ENCODE measurements around the gene WASF2.

Gene WASF2

DNA sequence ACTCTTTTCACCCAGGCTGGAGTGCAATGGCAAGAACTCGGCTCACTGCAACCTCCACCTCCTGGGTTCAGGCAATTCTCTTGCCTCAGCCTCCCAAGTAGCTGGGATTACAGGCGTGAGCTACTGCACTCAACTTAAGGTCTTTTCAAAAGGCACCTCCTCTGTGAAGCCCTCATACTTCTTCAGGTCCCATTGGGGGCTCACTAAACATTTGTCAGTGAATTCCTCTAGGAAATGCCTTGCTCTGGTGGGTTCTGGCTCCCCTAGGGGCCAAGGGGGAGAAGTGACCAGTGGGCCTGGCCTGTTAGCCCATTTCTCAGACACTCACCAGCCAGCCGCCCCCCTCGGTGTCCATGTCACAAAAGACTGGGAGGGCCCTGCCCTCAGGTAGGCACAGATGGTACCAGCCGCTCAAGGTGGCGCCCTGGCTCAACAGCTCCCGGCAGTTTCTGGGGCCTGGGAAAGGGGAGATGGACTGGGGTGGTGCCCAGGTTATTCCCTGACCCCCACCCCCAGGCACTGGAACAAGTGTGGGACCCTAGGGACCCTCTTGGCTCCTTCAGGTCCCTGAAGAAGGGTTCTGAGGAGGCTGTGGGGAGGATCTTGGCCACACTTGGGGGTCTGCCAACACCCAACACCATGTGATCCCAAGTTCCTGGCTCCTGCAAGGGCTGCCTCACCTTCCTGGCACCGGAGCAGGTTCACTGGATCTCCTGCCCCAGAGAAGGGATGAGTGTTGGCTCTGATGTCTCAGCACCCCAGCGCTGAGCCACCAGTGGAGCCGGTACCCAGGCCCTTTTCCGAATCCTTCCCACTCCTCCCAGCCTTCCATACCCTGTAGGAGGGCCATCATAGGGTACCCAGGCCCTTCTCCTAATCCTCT lies 116.9 kb downstream of the WASF2 start:
- TF ChIP-seq FOXP2 (optimal IDR thresholded peaks at IDR 0.05; ENCODE audit: control extremely low read depth, extremely low read length, insufficient read depth) (no peak), EZH2 (IDR thresholded peaks at IDR 0.05) (no peak), POLR2AphosphoS5 (IDR thresholded peaks at IDR 0.05; ENCODE audit: borderline replicate concordance, low read depth, low read length) (no peak)
- Histone ChIP-seq H3K9me3 (ENCODE audit: low read depth, low read length) (no peaks in the 10 kb centered on the region), H3K27ac (no peak overlapping the region), H3K4me3 (no peak overlapping the region), H3K36me3 (ENCODE audit: insufficient read depth, low read length) (no peaks in the 10 kb centered on the region), H3K9ac (ENCODE audit: insufficient read length) (no peak overlapping the region)
- no peak for DNase-seq (ENCODE audit: low read depth, low spot score)

DNA sequence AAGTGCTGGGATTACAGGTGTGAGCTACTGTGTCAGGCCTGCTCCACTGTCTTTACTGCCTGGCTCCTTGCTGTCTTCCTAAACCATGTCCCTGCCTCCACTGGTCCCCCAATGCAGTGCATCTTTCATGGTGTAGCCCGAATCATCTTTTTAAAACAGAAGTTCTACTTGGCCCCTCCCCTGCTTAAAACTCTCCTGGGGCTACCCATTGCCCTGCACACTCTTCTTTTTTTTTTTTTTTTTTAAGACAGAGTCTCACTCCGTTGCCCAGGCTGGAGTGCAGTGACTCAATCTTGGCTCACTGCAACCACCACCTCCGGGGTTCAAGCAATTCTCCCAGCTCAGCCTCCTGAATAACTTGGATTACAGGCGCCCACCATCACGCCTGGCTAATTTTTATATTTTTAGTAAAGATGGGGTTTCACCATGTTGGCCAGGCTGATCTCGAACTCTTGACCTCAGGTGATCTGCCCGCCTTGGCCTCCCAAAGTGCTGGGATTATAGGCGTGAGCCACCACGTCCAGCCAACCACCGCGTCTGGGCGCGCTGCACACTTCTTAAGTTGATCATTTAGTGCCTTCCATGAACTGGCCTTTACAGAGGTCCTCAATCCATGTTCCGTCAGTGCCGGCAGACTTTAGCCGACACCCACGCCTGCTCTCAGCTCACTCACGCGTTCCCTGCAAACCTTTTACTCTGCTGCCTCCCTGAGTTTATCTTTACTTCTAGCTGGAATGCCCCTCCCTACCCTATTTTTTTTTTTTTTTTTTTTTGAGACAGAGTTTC lies 117.8 kb downstream of the WASF2 start:
- no peaks in the 10 kb centered on the region for H3K9me3 ChIP-seq (ENCODE audit: low read depth, low read length)
- TF ChIP-seq POLR2AphosphoS5 (IDR thresholded peaks at IDR 0.05; ENCODE audit: borderline replicate concordance, low read depth, low read length) (no peak), FOXP2 (optimal IDR thresholded peaks at IDR 0.05; ENCODE audit: control extremely low read depth, extremely low read length, insufficient read depth) (no peak), EZH2 (IDR thresholded peaks at IDR 0.05) (no peak)
- no peak overlapping the region for H3K9ac ChIP-seq (ENCODE audit: insufficient read length)
- H3K4me3 ChIP-seq, result no peak overlapping the region
- H3K36me3 ChIP-seq (ENCODE audit: insufficient read depth, low read length), result no peaks in the 10 kb centered on the region
- H3K27ac ChIP-seq, result no peak overlapping the region
- DNase-seq (ENCODE audit: low read depth, low spot score), result no peak

DNA sequence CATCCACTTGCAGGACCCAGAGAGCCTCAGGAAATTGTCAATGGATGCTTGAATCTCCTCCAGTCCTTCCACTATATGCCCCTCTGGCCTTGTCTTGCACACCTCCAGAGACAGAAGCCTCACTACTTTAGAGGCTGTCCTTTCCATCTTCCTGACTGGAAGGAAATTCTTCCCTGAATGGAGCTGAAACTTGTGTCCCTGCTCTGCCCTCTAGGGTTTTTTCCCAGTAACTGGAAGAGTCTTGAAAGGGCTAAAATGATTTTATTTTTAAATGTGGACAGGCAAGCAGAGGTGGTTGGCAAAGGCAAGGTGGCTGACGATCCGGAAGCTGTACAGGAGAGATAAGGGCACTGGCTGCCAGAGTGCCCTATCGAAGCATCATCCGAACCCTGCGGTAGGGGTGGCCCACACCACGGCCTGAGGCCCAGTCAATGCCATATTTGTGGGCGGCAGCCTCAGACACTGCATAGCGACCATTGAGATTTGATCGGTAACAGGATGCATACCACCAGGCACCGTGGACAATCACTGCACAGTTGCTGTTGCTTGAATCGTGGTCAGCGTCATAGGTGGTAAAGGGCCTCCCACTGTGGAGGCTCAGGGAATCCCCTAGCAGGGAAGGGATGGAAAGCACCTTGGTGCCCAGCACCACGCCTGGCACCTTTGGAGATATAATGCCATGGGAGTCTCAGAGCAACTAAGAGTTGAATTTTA lies 120.9 kb downstream of the WASF2 start:
- DNase-seq (ENCODE audit: low read depth, low spot score), result no peak

GRCh38 chr1:27367160-27367650 lies 122.8 kb downstream of the WASF2 start:
- TF ChIP-seq EZH2 (IDR thresholded peaks at IDR 0.05) (no peak), POLR2AphosphoS5 (IDR thresholded peaks at IDR 0.05; ENCODE audit: borderline replicate concordance, low read depth, low read length) (no peak), FOXP2 (optimal IDR thresholded peaks at IDR 0.05; ENCODE audit: control extremely low read depth, extremely low read length, insufficient read depth) (no peak)
- no peak overlapping the region for H3K9ac ChIP-seq (ENCODE audit: insufficient read length)
- peak overlapping the region; percentile 97 for H3K4me3 ChIP-seq
- peak overlapping the region; percentile 73 for H3K27ac ChIP-seq
- DNase-seq (ENCODE audit: low read depth, low spot score), result no peak
- no peaks in the 10 kb centered on the region for H3K36me3 ChIP-seq (ENCODE audit: insufficient read depth, low read length)
- H3K9me3 ChIP-seq (ENCODE audit: low read depth, low read length), result no peaks in the 10 kb centered on the region

More for the DNA sequence above, 120.9 kb downstream of the WASF2 start:
- no peak overlapping the region for H3K9ac ChIP-seq (ENCODE audit: insufficient read length)
- H3K27ac ChIP-seq, result no peak overlapping the region
- H3K36me3 ChIP-seq (ENCODE audit: insufficient read depth, low read length), result no peaks in the 10 kb centered on the region
- H3K4me3 ChIP-seq, result no peak overlapping the region
- H3K9me3 ChIP-seq (ENCODE audit: low read depth, low read length), result no peaks in the 10 kb centered on the region
- TF ChIP-seq EZH2 (IDR thresholded peaks at IDR 0.05), result no peak
- TF ChIP-seq FOXP2 (optimal IDR thresholded peaks at IDR 0.05; ENCODE audit: control extremely low read depth, extremely low read length, insufficient read depth), result no peak
- no peak for TF ChIP-seq POLR2AphosphoS5 (IDR thresholded peaks at IDR 0.05; ENCODE audit: borderline replicate concordance, low read depth, low read length)

- Histone ChIP-seq H3K36me3 (ENCODE audit: insufficient read depth, low read length) (no peaks in the 10 kb centered on the region), H3K9me3 (ENCODE audit: low read depth, low read length) (no peaks in the 10 kb centered on the region), H3K27ac (peak within 1 kb of the TSS; percentile 81), H3K4me3 (peak within 1 kb of the TSS; percentile 97), H3K9ac (ENCODE audit: insufficient read length) (peak within 1 kb of the TSS; percentile 71)
- TF ChIP-seq FOXP2 (optimal IDR thresholded peaks at IDR 0.05; ENCODE audit: control extremely low read depth, extremely low read length, insufficient read depth), result no peak
- no peak; the same call in none of the 2 replicates for TF ChIP-seq POLR2AphosphoS5 (IDR thresholded peaks at IDR 0.05; ENCODE audit: borderline replicate concordance, low read depth, low read length)
- no peak for TF ChIP-seq EZH2 (IDR thresholded peaks at IDR 0.05)
- DNase-seq (ENCODE audit: low read depth, low spot score), result no peak
Measured at GRCh38 chr1:27366411-27367159, 123.4 kb downstream of the WASF2 start, which contains the start of gene MAP3K6. Gene MAP3K6 (minus strand): TSS chr1:27366961. CDS start chr1:27366597, 364 bp downstream.

DNA sequence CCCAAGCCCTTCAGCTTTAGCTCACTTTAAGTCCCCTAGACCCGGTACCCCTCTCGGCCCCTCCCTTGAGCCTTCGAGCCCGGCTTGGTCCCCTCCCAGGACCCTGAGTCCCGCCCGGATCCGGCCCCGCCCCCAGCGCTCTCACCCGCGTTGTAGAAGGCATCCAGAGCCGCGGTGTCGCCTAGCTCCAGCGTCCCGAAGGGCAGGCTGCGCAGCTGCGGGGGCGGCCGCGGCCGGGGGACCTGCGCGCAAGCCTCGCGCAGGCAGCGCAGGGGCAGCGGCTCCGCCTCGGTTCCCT lies 123.9 kb downstream of the WASF2 start:
- Histone ChIP-seq H3K36me3 (ENCODE audit: insufficient read depth, low read length) (no peaks in the 10 kb centered on the region), H3K9me3 (ENCODE audit: low read depth, low read length) (no peaks in the 10 kb centered on the region), H3K4me3 (peak overlapping the region; percentile 97), H3K9ac (ENCODE audit: insufficient read length) (peak overlapping the region; percentile 65), H3K27ac (peak overlapping the region; percentile 81; the same call in 1 of the 2 replicates)
- TF ChIP-seq FOXP2 (optimal IDR thresholded peaks at IDR 0.05; ENCODE audit: control extremely low read depth, extremely low read length, insufficient read depth), result no peak
- TF ChIP-seq EZH2 (IDR thresholded peaks at IDR 0.05), result no peak
- TF ChIP-seq POLR2AphosphoS5 (IDR thresholded peaks at IDR 0.05; ENCODE audit: borderline replicate concordance, low read depth, low read length), result no peak
- DNase-seq (ENCODE audit: low read depth, low spot score), result no peak

- Histone ChIP-seq H3K27ac (peak overlapping the region; percentile 81), H3K9ac (ENCODE audit: insufficient read length) (peak overlapping the region; percentile 65), H3K36me3 (ENCODE audit: insufficient read depth, low read length) (no peaks in the 10 kb centered on the region), H3K9me3 (ENCODE audit: low read depth, low read length) (no peaks in the 10 kb centered on the region), H3K4me3 (peak overlapping the region; percentile 97)
- TF ChIP-seq POLR2AphosphoS5 (IDR thresholded peaks at IDR 0.05; ENCODE audit: borderline replicate concordance, low read depth, low read length), result peak; percentile 56; the same call in 1 of the 2 replicates
- no peak for TF ChIP-seq FOXP2 (optimal IDR thresholded peaks at IDR 0.05; ENCODE audit: control extremely low read depth, extremely low read length, insufficient read depth)
- no peak for TF ChIP-seq EZH2 (IDR thresholded peaks at IDR 0.05)
- DNase-seq (ENCODE audit: low read depth, low spot score), result peak; percentile 32
Measured at GRCh38 chr1:27365372-27366112, 124.4 kb downstream of the WASF2 start.

Data from SK-N-MC (cell line).